ENCODE measurements around the gene ASIC4.

Gene ASIC4

GRCh38 chr2:219496247-219496824 is 17.9 kb upstream of the ASIC4 start:
- no peak for DNase-seq (ENCODE audit: low read depth)
- H3K4me3 ChIP-seq (ENCODE audit: low read depth, low read length) = no peak overlapping the region

DNA sequence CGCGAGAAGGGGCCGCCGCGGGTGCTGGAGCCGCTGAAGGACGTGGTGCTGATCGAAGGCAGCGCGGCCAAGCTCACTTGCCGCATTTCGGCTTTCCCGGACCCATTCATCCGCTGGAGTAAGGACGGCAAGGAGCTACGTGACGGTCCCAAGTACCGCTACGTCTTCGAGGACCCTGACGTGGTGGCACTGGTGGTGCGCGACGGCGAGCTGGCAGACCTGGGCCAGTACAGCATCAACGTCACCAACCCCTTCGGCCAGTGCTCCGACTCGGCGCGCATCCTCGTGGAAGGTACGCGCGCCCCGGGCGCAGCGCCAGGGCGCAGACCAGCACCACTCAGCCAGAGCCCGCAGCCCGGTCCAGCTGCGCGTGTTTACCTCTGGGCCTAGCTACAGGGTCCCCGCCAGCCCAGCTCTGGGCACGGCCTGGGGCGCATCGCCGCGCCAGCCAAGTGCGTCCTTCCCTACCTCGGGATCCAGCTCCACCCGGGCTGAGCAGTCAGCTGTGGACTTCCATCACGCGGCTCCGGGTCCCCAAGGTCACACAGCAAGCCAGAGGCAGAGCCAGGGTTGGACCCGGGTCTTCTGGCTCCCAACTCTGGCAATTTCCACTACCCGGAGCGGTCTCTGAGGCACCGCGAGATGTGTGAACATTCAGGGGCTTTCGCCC is 17.3 kb upstream of the ASIC4 start:
- no peak for DNase-seq (ENCODE audit: low read depth)
- H3K4me3 ChIP-seq (ENCODE audit: low read depth, low read length) = no peak overlapping the region

DNA sequence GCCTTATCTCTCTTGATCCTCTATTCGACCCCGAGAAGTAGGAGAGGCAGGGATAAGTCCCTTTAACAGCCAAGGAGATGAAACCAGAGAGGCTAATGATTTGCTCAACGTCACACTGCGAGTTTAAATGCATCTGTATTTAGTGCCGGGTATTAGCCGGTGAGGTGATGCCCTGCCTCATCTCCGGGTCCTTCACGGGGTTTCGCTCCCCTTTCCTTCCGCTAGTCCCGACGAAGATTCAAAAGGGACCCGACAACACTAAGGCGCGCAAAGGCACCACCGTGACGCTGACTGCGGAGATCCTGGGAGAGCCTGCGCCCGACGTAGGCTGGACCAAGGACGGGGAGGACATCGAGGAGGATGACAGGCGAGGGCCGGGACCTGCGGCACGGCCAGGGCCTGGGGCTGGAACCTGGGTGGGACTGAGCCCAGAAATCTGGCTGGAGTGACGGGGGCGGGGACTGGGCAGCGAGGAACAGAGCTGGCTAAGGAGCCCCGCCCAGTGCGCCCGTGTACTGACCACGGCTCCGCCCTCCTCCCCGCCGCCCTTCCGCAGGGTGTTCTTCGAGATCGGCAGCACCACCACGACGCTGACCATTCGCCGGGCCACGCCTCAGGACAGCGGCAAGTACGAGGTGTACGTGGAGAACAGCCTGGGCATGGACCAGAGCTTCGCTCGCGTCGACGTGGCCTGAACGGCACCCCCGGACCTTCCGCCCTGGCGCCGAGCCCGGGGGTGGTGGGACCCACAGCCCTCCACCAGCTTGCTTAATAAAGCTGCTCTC is 16.6 kb upstream of the ASIC4 start:
- DNase-seq (ENCODE audit: low read depth) = peak; percentile 55

DNA sequence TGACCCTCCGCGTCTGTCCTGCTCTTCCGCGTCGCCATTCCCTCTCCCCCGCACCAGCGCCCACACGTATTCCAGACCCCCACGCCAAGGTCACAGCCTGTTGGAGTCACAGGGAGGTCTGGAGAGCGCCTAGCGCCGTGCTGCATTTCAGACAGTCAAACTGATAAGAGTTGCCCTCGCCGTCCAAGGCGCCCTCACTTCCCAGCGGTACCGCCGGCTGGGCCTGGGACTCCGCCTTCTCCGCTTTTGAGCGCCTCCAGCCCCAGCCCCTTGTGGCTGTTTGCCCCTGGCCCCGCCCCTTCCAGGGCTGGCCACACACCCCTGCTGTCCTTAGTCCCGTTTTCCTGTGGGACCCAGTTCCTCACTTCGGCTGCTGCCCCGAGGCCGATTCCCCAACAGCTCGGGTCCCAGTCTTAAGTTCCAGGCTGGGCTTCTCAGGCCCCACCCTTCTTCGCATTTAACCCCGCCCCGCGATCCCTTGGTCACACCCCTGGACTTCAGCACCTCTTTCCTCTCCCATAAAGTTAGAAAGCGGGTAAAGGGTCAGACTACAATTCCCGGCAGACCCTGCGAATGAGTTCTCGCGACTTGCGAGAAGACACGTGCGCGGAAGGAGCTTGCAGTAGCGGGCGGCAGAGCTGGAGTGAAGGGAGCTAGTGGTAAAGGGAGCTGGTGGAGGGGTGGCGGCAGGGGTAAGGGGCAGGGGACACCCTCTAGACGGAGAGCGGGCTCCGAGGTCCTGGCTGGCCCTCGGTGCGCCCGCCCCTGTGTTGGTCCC is 15.8 kb upstream of the ASIC4 start, which contains the start of gene GMPPA:
GMPPA (plus strand) TSS at position 612 of the 778 bp plus-strand sequence. CDS start 1,085 bp downstream, outside the sequence.
- peak within 1 kb of the TSS; percentile 74 for H3K4me3 ChIP-seq (ENCODE audit: low read depth, low read length)
- peak; percentile 96 for DNase-seq (ENCODE audit: low read depth)

More for the DNA sequence above, 16.6 kb upstream of the ASIC4 start:
- H3K4me3 ChIP-seq (ENCODE audit: low read depth, low read length) = peak overlapping the region; percentile 74

- peak overlapping the region; percentile 74 for H3K4me3 ChIP-seq (ENCODE audit: low read depth, low read length)
- DNase-seq (ENCODE audit: low read depth) = no peak
Observed at GRCh38 chr2:219499058-219499307, 15.3 kb upstream of the ASIC4 start.

DNA sequence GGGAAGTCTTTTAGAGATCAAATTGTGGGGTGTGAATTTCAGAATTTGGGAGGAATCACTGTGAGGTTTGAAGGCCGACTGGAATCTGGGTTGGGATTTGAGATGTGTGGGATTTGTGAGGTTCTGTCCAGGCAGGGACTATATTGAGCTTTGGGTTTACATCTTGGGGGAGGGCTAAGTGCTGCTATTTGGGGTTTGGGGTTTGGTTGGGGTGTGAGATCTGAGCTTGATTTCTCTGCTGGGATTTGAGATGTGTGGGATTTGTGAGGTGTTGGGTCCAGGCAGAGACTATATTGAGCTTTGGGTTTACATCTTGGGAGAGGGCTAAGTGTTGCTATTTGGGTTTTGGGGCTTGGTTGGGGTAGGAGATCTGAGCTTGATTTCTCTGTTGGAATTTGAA is 14.7 kb upstream of the ASIC4 start:
- no peak for DNase-seq (ENCODE audit: low read depth)
- H3K4me3 ChIP-seq (ENCODE audit: low read depth, low read length) = peak overlapping the region; percentile 74

DNA sequence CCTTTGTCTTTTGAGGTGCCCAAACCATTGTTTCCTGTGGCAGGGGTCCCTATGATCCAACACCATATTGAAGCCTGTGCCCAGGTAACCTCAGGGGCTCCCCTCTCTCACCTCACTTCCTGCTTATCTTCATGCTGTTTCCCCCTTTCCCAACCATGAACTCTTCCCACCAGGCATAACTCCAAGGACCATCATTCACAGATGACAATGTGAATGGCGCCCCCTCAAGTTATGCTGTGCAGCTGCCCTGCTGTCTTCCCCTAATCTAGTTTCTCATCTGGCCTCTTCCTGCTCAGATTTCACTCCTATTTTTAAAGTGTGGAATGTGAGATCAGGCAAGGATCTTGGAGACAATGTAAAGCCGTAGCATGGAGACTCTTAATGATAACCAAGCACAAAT is 14.1 kb upstream of the ASIC4 start:
- no peak for DNase-seq (ENCODE audit: low read depth)
- H3K4me3 ChIP-seq (ENCODE audit: low read depth, low read length) = peak overlapping the region; percentile 74

DNA sequence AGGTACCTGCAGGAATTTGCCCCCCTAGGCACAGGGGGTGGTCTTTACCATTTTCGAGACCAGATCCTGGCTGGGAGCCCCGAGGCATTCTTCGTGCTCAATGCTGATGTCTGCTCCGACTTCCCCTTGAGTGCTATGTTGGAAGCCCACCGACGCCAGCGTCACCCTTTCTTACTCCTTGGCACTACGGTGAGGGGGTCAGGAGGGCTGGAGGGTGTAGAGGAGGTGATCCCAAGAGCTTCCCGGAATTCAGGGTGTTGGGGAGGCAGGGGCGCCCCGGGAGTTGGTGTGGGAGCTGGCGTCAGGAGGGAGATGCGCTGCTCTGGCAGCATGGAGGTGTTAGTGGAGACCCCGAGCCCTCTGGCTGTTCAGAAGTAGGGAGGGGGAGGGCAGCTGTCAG is 12.4 kb upstream of the ASIC4 start:
- H3K4me3 ChIP-seq (ENCODE audit: low read depth, low read length) = no peak overlapping the region
- no peak for DNase-seq (ENCODE audit: low read depth)

DNA sequence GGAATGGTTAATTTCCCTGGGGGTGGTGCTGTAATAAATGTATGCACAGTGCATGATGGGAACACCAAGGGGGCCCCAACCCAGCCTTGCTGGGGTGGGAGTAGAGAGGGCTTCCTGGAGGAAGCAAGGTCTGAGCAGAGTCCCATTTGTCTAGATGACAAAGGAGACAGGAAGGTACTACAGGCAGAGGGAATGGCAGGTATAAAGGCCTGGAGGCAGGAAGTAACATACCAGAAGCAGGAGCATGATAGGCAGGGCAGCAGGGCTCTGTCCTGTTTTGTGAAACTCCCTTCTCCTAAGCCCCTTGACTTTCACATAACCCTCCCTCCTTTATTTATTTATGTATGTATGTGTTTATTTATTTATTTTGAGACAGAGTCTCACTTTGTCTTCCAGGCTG is 11.7 kb upstream of the ASIC4 start:
- H3K4me3 ChIP-seq (ENCODE audit: low read depth, low read length) = no peak overlapping the region
- DNase-seq (ENCODE audit: low read depth) = no peak

DNA sequence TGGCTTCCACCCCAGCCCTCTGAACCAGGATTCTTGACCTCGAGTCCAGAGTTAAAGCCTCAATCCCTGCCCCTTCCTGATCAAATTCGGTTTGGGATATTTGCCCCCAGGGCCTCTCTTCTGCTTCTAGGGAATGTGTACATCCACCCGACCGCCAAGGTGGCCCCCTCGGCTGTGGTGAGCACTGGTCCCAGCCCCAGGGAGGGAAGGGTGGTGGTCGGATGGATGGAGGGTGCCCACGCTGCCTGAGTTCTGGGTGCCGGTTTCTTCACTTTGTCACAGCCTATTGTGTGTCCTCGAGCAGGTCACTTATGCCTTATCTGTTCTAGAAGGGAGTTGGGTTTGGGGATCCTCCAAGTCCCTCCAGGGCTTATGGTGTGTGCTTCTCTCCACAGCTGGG is 8.7 kb upstream of the ASIC4 start:
- no peak overlapping the region for H3K4me3 ChIP-seq (ENCODE audit: low read depth, low read length)
- no peak for DNase-seq (ENCODE audit: low read depth)

GRCh38 chr2:219506153-219506801 is 8.0 kb upstream of the ASIC4 start:
- no peak overlapping the region for H3K4me3 ChIP-seq (ENCODE audit: low read depth, low read length)
- no peak for DNase-seq (ENCODE audit: low read depth)

DNA sequence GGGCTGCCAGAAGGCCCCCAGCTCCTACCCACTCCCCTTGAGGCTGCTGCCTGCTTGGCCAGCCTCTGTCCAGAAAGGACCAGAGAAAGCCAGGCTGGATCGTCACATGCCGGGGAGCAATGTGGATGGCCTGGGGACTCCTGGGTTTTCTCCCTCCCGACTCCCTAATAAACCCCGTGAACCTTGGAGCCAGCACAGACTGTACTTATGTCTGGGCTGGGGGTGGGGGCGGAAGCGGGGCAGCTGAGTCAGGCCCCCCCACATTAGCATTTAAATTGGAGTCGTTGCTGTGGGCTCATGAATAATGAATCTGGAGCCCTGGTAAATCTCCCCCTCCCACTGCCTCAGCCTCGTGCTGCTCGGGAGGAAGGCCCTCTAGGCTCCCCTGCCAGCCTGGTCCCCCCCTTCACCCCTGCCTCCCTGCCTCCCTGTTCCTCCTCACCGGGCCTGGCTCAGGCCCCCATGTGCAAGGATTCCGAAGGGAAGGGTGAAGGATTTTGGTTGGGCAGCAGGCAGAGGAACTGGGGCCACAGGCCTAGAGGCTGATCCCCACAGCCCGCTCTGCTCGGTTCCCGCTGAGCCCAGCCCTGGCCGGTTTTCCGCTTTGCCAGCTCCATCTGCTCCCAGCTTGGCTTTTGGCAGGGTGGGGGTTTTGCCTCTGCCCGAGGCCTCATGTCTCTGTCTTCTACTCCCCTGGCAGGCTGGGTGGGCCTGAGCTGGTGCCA is 7.3 kb upstream of the ASIC4 start:
- no peak for DNase-seq (ENCODE audit: low read depth)
- H3K4me3 ChIP-seq (ENCODE audit: low read depth, low read length) = no peak overlapping the region

DNA sequence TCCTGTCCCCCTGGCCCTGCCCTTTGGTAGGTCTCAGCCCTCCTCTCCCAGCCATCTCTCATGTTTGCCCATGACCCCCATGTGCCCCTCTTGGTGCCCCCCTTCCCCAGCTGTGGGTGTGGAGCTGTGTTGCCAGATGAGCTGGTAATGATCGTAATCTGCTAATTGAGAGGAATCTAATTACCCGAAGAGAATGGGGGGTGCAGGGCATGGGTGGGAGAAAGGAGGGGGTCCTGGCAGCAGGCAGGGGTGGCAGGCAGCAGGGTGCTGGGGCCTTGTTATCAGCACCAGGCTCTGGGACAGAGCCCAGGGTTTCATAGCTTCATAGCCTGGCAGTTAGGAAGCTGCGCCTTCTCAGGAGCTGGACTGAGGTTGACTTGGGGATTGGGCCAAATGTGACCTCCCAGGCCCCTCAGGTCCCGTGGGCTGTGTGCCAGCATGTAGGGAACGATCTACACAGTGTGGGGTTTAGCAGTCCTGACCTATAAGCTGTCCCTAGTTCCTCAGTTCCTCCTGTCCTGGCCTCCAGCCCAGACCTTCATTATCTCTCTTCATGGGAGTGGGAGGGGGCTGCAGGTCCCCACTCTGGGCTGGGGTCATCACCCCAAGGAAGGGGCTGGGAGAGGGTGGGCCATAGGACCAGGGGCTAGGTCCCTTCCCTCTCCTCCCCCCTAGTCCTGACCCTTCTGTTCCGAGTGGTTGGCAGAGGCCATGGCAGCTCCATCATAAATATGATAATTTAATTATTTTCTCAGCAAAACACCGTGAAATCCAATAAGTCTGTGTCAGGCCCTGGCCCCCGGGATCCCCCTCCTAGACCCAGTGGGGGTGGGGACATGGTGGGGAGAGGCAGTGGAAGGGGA is 6.5 kb upstream of the ASIC4 start:
- DNase-seq (ENCODE audit: low read depth) = no peak
- no peak overlapping the region for H3K4me3 ChIP-seq (ENCODE audit: low read depth, low read length)

GRCh38 chr2:219508444-219508734 is 5.9 kb upstream of the ASIC4 start:
- no peak for DNase-seq (ENCODE audit: low read depth)

GRCh38 chr2:219508971-219509779 is 5.1 kb upstream of the ASIC4 start:
- H3K4me3 ChIP-seq (ENCODE audit: low read depth, low read length) = peak overlapping the region; percentile 38
- DNase-seq (ENCODE audit: low read depth) = no peak

More at GRCh38 chr2:219508444-219508734, 5.9 kb upstream of the ASIC4 start:
- H3K4me3 ChIP-seq (ENCODE audit: low read depth, low read length) = no peak overlapping the region

GRCh38 chr2:219509780-219510511 is 4.3 kb upstream of the ASIC4 start:
- no peak for DNase-seq (ENCODE audit: low read depth)
- H3K4me3 ChIP-seq (ENCODE audit: low read depth, low read length) = peak overlapping the region; percentile 38

Data from skeletal muscle cell (primary cell).